ENCODE measurements around the gene FGD6. TPM values are rescaled to one million over a fixed set of nuclear protein-coding genes. Genes with fewer than 3 reads are reported as not detected.
A peak's percentile ranks its signal among the peaks of the same experiment; 100 is the strongest.

The FGD6 gene
- total and polyA plus RNA-seq, 2 experiments from 2014 or later = 12.9 to 32.4 TPM

DNA sequence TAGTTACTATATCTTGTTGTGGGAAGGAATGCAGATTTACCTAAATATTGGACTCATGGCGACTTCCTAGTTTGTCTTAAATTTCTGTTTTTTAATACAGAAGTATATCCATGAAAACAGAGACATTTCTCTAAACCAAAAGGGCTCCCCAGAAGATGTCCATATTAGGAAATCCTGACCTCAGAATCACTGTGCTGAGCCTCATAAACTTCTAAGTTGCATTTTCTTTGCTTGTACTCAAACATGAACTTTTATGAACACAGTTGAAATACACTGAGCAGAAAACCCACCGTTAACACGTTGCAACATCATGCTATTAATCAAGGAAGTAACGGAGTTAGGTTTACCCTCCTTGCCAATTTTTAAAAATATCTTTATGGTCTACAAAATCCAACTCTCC lies 100.9 kb downstream of the FGD6 start (continued):
- TF ChIP-seq, protein P1, sequence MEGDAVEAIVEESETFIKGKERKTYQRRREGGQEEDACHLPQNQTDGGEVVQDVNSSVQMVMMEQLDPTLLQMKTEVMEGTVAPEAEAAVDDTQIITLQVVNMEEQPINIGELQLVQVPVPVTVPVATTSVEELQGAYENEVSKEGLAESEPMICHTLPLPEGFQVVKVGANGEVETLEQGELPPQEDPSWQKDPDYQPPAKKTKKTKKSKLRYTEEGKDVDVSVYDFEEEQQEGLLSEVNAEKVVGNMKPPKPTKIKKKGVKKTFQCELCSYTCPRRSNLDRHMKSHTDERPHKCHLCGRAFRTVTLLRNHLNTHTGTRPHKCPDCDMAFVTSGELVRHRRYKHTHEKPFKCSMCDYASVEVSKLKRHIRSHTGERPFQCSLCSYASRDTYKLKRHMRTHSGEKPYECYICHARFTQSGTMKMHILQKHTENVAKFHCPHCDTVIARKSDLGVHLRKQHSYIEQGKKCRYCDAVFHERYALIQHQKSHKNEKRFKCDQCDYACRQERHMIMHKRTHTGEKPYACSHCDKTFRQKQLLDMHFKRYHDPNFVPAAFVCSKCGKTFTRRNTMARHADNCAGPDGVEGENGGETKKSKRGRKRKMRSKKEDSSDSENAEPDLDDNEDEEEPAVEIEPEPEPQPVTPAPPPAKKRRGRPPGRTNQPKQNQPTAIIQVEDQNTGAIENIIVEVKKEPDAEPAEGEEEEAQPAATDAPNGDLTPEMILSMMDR (conservative IDR thresholded peaks at IDR 0.05; ENCODE audit: low read depth in 2 of 2) = no peak
- TF ChIP-seq POLR2AphosphoS5 (IDR thresholded peaks at IDR 0.05; ENCODE audit: low read depth) (no peak), EZH2 (IDR thresholded peaks at IDR 0.05; ENCODE audit: low read depth, unreplicated experiment) (no peak), STAT1 (IDR thresholded peaks at IDR 0.05; ENCODE audit: unreplicated experiment) (no peak), JUNB (IDR thresholded peaks at IDR 0.05; ENCODE audit: unreplicated experiment) (no peak), ZNF331 (CRISPR knock-in tag; IDR thresholded peaks at IDR 0.05; ENCODE audit: low read depth) (no peak)
- TF ChIP-seq, protein P2, sequence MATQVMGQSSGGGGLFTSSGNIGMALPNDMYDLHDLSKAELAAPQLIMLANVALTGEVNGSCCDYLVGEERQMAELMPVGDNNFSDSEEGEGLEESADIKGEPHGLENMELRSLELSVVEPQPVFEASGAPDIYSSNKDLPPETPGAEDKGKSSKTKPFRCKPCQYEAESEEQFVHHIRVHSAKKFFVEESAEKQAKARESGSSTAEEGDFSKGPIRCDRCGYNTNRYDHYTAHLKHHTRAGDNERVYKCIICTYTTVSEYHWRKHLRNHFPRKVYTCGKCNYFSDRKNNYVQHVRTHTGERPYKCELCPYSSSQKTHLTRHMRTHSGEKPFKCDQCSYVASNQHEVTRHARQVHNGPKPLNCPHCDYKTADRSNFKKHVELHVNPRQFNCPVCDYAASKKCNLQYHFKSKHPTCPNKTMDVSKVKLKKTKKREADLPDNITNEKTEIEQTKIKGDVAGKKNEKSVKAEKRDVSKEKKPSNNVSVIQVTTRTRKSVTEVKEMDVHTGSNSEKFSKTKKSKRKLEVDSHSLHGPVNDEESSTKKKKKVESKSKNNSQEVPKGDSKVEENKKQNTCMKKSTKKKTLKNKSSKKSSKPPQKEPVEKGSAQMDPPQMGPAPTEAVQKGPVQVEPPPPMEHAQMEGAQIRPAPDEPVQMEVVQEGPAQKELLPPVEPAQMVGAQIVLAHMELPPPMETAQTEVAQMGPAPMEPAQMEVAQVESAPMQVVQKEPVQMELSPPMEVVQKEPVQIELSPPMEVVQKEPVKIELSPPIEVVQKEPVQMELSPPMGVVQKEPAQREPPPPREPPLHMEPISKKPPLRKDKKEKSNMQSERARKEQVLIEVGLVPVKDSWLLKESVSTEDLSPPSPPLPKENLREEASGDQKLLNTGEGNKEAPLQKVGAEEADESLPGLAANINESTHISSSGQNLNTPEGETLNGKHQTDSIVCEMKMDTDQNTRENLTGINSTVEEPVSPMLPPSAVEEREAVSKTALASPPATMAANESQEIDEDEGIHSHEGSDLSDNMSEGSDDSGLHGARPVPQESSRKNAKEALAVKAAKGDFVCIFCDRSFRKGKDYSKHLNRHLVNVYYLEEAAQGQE (IDR thresholded peaks at IDR 0.05; ENCODE audit: unreplicated experiment) = no peak
- TF ChIP-seq, protein P3, sequence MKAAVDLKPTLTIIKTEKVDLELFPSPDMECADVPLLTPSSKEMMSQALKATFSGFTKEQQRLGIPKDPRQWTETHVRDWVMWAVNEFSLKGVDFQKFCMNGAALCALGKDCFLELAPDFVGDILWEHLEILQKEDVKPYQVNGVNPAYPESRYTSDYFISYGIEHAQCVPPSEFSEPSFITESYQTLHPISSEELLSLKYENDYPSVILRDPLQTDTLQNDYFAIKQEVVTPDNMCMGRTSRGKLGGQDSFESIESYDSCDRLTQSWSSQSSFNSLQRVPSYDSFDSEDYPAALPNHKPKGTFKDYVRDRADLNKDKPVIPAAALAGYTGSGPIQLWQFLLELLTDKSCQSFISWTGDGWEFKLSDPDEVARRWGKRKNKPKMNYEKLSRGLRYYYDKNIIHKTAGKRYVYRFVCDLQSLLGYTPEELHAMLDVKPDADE (IDR thresholded peaks at IDR 0.05) = no peak

DNA sequence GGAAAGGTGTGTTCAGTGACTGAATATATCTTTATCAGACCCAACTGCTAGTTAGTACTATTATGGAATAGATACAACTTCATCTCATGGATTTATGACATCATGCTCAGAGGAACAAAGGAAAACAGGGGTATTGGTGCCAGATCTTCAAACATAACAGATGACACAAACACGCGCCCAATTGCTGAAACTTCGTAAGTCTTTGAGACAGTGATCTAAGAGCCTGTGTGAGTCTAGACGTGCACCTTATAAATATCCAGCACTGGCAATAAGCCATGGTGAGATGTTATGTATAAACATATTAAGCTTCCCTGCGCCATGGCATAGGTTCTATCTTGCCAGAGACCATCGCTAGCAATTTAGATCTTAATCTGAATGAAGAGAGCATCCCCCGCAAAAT lies 101.6 kb downstream of the FGD6 start:
- no peaks in the 10 kb centered on the region for H4K20me1 ChIP-seq (replicated peaks; ENCODE audit: insufficient read depth)
- Mint-ChIP-seq H3K4me3 (no peak overlapping the region), H3K27me3 (ENCODE audit: insufficient read depth, low read depth, poor library complexity) (peaks cover 4% of the 10 kb centered on the region), H3K36me3 (ENCODE audit: low read depth) (peaks cover 29% of the 10 kb centered on the region), H3K9me3 (no peaks in the 10 kb centered on the region), H3K27ac (peak overlapping the region; percentile 85), H3K4me1 (peaks cover 32% of the 10 kb centered on the region)
- no peaks in the 10 kb centered on the region for H3F3A ChIP-seq (replicated peaks; ENCODE audit: low read depth)
- TF ChIP-seq JUNB (IDR thresholded peaks at IDR 0.05; ENCODE audit: unreplicated experiment) (no peak), POLR2AphosphoS5 (IDR thresholded peaks at IDR 0.05; ENCODE audit: low read depth) (no peak), EZH2 (IDR thresholded peaks at IDR 0.05; ENCODE audit: low read depth, unreplicated experiment) (no peak)
- H3K27ac ChIP-seq (ENCODE audit: low read depth) = peak overlapping the region; percentile 53
- H3K79me2 ChIP-seq (replicated peaks; ENCODE audit: insufficient read depth) = no peaks in the 10 kb centered on the region
- H3K4me3 ChIP-seq = no peak overlapping the region
- peaks cover 29% of the 10 kb centered on the region for H3K4me1 ChIP-seq (ENCODE audit: insufficient read depth)
- DNase-seq (ENCODE audit: low spot score) = no peak
- H2AFZ ChIP-seq = no peak overlapping the region
- peak overlapping the region; percentile 36 for H3K4me2 ChIP-seq
- no peak for ATAC-seq
- no peaks in the 10 kb centered on the region for H3K27me3 ChIP-seq (ENCODE audit: insufficient read depth)
- no peaks in the 10 kb centered on the region for H3K9me2 ChIP-seq (ENCODE audit: insufficient read depth)
- peaks cover 9% of the 10 kb centered on the region; the same call in 1 of the 2 replicates for H3K36me3 ChIP-seq (ENCODE audit: insufficient read depth)
